ENCODE measurements around the gene CRYGC.
"Not testable (repeated sequence)": the region's sequence is repeated elsewhere in the genome, so short reads cannot be mapped to it uniquely, and the experiment has no call there.

The CRYGC gene

DNA sequence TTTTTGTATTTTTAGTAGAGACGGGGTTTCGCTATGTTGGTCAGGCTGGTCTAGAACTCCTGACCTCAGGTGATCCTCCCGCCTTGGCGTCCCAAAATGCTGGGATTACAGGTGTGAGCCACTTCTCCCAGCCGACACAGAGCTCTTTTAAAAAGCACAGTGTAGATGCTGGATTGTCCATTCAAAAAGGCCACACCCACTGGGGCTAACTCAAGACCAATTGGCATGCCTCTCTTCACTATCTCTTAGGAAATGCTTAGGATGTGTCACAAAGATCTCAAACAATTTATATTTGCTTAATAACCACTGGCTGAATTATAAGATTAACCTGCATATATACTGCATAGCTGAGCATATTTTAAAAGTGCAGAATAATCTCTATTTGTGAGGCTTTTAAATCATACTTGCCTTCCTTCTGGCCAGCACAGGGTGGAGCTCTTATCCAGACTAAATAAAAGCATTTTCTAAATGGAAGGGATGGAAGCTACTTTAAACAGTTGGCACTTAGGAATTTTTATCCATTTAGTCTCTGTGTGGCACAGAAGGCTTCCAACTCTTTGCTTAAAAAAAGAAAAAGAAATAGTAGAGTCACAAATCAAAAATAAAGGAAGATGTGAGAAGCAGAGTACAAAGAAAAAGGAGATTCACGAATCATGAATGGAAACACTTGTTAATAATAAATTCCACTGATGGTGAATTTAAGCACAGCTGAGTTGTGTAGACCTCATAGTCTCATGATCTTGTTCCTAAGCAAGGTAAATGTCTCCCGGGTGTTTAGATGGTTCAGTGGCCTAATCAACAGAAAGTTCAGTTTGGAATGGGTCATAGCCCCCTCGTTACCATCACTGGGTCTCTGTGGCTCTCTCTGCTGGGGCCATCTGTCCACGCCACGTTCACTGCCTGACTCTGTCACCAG, 27.7 kb downstream of the CRYGC start:
- no peak overlapping the region for H3K4me3 ChIP-seq (ENCODE audit: low read length)
- TF ChIP-seq, protein P1, sequence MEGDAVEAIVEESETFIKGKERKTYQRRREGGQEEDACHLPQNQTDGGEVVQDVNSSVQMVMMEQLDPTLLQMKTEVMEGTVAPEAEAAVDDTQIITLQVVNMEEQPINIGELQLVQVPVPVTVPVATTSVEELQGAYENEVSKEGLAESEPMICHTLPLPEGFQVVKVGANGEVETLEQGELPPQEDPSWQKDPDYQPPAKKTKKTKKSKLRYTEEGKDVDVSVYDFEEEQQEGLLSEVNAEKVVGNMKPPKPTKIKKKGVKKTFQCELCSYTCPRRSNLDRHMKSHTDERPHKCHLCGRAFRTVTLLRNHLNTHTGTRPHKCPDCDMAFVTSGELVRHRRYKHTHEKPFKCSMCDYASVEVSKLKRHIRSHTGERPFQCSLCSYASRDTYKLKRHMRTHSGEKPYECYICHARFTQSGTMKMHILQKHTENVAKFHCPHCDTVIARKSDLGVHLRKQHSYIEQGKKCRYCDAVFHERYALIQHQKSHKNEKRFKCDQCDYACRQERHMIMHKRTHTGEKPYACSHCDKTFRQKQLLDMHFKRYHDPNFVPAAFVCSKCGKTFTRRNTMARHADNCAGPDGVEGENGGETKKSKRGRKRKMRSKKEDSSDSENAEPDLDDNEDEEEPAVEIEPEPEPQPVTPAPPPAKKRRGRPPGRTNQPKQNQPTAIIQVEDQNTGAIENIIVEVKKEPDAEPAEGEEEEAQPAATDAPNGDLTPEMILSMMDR (IDR thresholded peaks at IDR 0.05; ENCODE audit: insufficient read depth, low read depth, low read length, missing control alignments): peak; percentile 39
- peak; percentile 40 for DNase-seq (ENCODE audit: low read depth)

DNA sequence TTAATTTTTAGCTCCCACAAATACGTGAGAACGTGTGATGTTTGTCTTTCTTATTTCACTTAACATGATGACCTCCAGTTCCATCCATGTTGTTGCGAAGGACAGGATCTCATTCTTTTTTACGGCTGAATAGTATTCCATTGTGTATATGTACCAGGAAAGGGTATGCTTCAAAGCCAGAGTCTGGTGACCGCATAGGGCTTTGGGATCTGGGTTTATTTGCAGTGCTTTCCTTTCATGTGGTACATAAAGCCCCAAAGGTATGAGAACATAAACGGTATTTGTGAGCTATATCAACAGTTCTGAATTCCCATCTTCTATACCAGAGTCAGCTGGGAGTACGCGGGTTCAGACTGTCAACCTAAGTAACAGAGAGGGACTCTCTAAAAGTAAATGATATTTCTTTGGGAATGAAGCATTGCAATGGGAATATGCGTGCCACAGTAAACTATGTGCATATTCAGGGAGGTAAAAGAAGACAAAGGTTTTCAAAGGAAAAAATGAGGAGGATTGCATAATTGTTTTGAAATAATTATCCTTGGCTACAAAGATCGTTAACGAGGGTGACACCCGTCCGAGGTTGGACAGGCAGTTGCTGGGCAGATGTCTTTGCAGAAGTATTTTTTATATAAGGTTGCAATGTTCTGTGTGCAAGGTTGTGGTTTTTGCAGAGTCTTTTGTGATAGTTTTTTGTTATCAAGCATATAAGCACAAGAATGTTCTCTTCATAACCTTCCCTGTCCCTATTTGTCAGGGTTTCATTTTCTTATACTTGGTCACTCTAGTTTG, 29.8 kb downstream of the CRYGC start:
- TF ChIP-seq, protein P1 (IDR thresholded peaks at IDR 0.05; ENCODE audit: insufficient read depth, low read depth, low read length, missing control alignments): no peak

DNA sequence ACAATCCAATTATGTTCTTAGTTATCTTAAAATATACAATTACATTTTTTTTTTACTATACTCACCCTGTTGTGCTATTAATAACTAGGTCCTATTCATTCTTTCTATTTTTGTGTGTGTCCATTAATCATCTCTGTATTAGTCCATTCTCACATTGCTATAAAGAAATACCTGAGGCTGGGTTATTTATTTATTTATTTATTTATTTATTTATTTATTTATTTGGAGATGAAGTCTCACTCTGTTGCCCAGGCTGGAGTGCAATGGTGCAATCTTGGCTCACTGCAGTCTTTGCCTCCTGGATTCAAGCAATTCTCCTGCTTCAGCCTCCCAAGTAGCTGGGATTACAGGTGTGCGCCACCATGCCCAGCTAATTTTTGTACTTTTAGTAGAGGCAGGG, 30.9 kb downstream of the CRYGC start:
- DNase-seq (ENCODE audit: low read depth): not testable (repeated sequence)

More for the DNA sequence above, 29.8 kb downstream of the CRYGC start:
- DNase-seq (ENCODE audit: low read depth): no peak
- H3K4me3 ChIP-seq (ENCODE audit: low read length): no peak overlapping the region

DNA sequence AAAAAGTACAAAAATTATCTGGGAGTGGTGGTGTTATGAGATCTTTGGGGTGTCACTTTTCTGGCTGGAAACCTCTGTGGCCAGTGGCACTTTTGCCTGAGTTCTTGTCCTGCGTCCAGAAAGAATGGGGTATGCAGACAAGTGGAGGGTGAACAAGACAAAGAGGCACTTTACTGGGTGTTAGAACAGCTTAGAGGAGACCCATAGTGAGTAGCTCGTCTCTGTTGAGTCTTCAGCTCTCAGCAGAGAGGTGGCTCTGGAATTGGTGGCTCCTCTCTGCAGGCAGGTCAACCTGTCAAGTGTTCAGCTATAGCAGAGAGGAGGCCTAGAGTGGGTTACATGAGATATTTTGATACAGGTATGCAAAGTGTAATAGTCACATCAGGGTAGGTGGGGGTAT, 31.4 kb downstream of the CRYGC start:
- no peak for DNase-seq (ENCODE audit: low read depth)
- TF ChIP-seq, protein P1 (IDR thresholded peaks at IDR 0.05; ENCODE audit: insufficient read depth, low read depth, low read length, missing control alignments): no peak
- H3K4me3 ChIP-seq (ENCODE audit: low read length): no peak overlapping the region

More for the DNA sequence above, 30.9 kb downstream of the CRYGC start:
- H3K4me3 ChIP-seq (ENCODE audit: low read length): not testable (repeated sequence)

DNA sequence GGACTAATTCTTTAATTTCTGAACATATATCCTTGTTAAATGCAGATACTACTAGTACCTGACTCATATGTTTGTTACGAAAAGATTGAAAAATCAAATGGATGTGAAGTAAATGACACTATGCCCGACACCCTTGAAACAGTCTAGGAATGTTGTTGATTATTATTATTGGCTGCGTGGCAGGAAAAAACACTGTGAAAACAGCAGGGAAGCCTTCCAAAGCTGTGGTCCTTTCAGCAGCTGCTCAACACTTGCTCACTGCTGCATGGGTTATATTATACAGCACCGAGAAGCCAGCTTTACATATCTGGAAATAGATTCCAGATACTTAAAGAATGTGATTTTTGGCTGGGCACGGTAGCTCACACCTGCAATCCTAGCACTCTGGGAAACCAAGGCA, 31.8 kb downstream of the CRYGC start:
- TF ChIP-seq, protein P1 (IDR thresholded peaks at IDR 0.05; ENCODE audit: insufficient read depth, low read depth, low read length, missing control alignments): no peak
- no peak for DNase-seq (ENCODE audit: low read depth)
- no peak overlapping the region for H3K4me3 ChIP-seq (ENCODE audit: low read length)

DNA sequence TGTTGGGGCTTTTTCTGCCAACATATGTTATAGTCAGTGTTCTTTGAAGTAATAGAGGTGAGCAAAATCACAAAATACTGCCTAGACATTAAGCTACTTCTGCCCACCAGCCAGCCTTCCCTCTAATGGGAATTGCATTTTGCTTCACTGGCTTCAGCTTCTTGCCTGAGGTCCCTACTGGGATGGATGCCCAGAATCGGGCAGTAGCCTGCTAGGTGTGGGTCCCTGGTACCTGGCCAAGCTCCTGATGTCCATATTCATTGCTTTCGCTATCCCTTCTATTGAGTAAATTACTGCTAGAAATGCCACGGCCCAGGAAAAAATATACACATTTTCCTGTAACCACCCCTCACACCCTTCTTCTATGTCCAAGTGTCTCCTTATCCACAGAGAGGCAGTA, 32.3 kb downstream of the CRYGC start:
- H3K4me3 ChIP-seq (ENCODE audit: low read length): no peak overlapping the region
- TF ChIP-seq, protein P1 (IDR thresholded peaks at IDR 0.05; ENCODE audit: insufficient read depth, low read depth, low read length, missing control alignments): no peak
- DNase-seq (ENCODE audit: low read depth): no peak

DNA sequence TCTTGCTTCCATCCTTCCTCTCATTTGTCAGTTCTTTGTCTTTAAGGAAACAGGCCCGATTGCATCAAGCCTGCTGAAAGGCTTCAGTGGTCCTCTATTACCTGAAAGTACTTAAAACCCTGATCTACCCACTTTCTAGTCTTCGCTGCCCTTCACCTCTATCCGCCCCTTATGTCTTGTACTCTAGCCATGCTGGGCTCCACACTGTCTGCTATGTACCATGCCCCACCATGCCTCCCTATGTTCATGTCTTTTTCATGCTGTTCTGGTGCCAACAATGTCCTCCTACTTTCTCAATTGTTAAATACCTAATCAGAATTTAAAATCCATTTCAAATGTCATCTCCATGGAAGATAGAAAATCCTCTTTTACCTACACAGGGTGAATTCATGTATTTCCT, 33.5 kb downstream of the CRYGC start:
- no peak for DNase-seq (ENCODE audit: low read depth)
- no peak overlapping the region for H3K4me3 ChIP-seq (ENCODE audit: low read length)
- TF ChIP-seq, protein P1 (IDR thresholded peaks at IDR 0.05; ENCODE audit: insufficient read depth, low read depth, low read length, missing control alignments): no peak
